ENCODE measurements around the gene DMTF1. TPM values are rescaled to one million over a fixed set of nuclear protein-coding genes. Genes with fewer than 3 reads are reported as not detected.

Gene DMTF1
- total and polyA plus RNA-seq, 2 donors (not counting 1 experiment from before 2014, with no cell fraction given), result 139 to 235 TPM

- Mint-ChIP-seq H3K4me3 (no peak overlapping the region), H3K27ac (no peak overlapping the region), H3K27me3 (no peaks in the 10 kb centered on the region), H3K9me3 (ENCODE audit: insufficient read depth) (no peaks in the 10 kb centered on the region), H3K4me1 (peaks cover 17% of the 10 kb centered on the region)
- Histone ChIP-seq H3K9ac (ENCODE audit: low read length) (no peak overlapping the region), H3K4me2 (replicated peaks; ENCODE audit: low read depth, low read length, poor library complexity, severe bottlenecking) (no peak overlapping the region), H3K79me2 (ENCODE audit: control insufficient read depth, insufficient read depth, low read length) (no peaks in the 10 kb centered on the region), H2AFZ (ENCODE audit: insufficient read depth, low read depth, low read length, poor library complexity, severe bottlenecking) (no peak overlapping the region), H3K4me3 (ENCODE audit: control extremely low read depth in 1 of 5, extremely low read depth in 1 of 5, insufficient read depth in 1 of 5, low read depth in 2 of 5, low read length in 4 of 5) (no peak overlapping the region), H3K36me3 (replicated peaks in 1 of 2; ENCODE audit: control extremely low read depth in 1 of 2, control insufficient read depth in 1 of 2, extremely low read depth in 1 of 2, insufficient read depth in 2 of 2, low read length in 1 of 2) (no peaks in the 10 kb centered on the region), H4K20me1 (ENCODE audit: control insufficient read depth, insufficient read depth, low read length, poor library complexity, severe bottlenecking) (no peaks in the 10 kb centered on the region), H3K4me1 (ENCODE audit: control insufficient read depth in 2 of 2, insufficient read depth in 2 of 2, low read length in 2 of 2) (peaks cover 8 to 14% of the 10 kb centered on the region in 2 donors), H3K27ac (ENCODE audit: low read length in 2 of 2) (no peak overlapping the region), H3K9me3 (ENCODE audit: control extremely low read depth in 1 of 3, control insufficient read depth in 2 of 3, insufficient read depth in 1 of 3, low read length in 2 of 3) (peaks cover 0 to 8% (median 0%) of the 10 kb centered on the region in 3 donors), H3K27me3 (replicated peaks in 1 of 4; ENCODE audit: control extremely low read depth in 1 of 4, control insufficient read depth in 3 of 4, insufficient read depth in 4 of 4, low read length in 3 of 4) (peaks cover 0 to 4% (median 0%) of the 10 kb centered on the region in 4 experiments)
- 78% methylated on average over 1 of the region's 1 CpG for WGBS (ENCODE audit: insufficient coverage)
- no peak for ATAC-seq (ENCODE audit: low read depth)
- no peak for DNase-seq
- ChIA-PET POLR2A (no interaction called here), CTCF (no interaction called here)
- intact Hi-C loops (cut with micrococcal nuclease), result no loop called here
- TF ChIP-seq EZH2 (IDR thresholded peaks at IDR 0.05; ENCODE audit: borderline replicate concordance, insufficient read depth, low read depth, low read length, poor library complexity, severe bottlenecking), result no peak
Measured at GRCh38 chr7:87225696-87226095, 73.4 kb downstream of the DMTF1 start.

DNA sequence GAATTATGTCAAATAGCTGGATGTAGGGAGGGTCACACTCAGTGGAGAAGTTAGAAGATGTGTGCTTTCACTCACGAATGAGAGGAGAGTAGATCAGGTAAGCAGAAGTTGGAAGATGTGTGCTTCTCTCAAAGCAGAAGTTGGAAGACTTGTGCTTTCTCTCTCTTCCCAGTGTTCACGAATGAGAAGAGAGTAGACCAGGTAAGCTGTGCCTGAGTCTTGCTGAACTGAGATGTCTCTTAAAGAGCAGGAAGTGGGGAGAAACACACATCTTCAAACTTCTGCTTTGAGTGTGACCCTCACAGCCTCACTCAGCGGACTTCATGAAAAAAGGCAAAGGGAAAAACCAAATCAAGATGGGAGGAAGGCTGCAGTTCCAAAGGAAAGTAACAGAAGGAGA lies 74.2 kb downstream of the DMTF1 start:
- no peaks in the 10 kb centered on the region for H3K27me3 Mint-ChIP-seq
- no peak overlapping the region for H3K27ac ChIP-seq (ENCODE audit: low read length in 2 of 2)
- peaks cover 3 to 9% of the 10 kb centered on the region in 2 donors for H3K4me1 ChIP-seq (ENCODE audit: control insufficient read depth in 2 of 2, insufficient read depth in 2 of 2, low read length in 2 of 2)
- ChIA-PET CTCF (no interaction called here), POLR2A (no interaction called here)
- no CpG with 5 or more reads among the region's 3 CpGs for WGBS (ENCODE audit: insufficient coverage)
- no peak for ATAC-seq (ENCODE audit: low read depth)
- no peak overlapping the region for H3K4me3 ChIP-seq (ENCODE audit: control extremely low read depth in 1 of 5, extremely low read depth in 1 of 5, insufficient read depth in 1 of 5, low read depth in 2 of 5, low read length in 4 of 5)
- H3K4me2 ChIP-seq (replicated peaks; ENCODE audit: low read depth, low read length, poor library complexity, severe bottlenecking), result no peak overlapping the region
- peak overlapping the region; percentile 20 for H2AFZ ChIP-seq (ENCODE audit: insufficient read depth, low read depth, low read length, poor library complexity, severe bottlenecking)
- no peak overlapping the region for H3K9ac ChIP-seq (ENCODE audit: low read length)
- peaks cover 12% of the 10 kb centered on the region for H3K4me1 Mint-ChIP-seq
- no peaks in the 10 kb centered on the region for H3K9me3 Mint-ChIP-seq (ENCODE audit: insufficient read depth)
- no peak for DNase-seq
- H3K36me3 ChIP-seq (replicated peaks in 1 of 2; ENCODE audit: control extremely low read depth in 1 of 2, control insufficient read depth in 1 of 2, extremely low read depth in 1 of 2, insufficient read depth in 2 of 2, low read length in 1 of 2), result no peaks in the 10 kb centered on the region
- H3K27me3 ChIP-seq (replicated peaks in 1 of 4; ENCODE audit: control extremely low read depth in 1 of 4, control insufficient read depth in 3 of 4, insufficient read depth in 4 of 4, low read length in 3 of 4), result peaks cover 0 to 4% (median 0%) of the 10 kb centered on the region in 4 experiments
- H3K9me3 ChIP-seq (ENCODE audit: control extremely low read depth in 1 of 3, control insufficient read depth in 2 of 3, insufficient read depth in 1 of 3, low read length in 2 of 3), result peaks cover 0 to 15% (median 0%) of the 10 kb centered on the region in 3 donors
- H3K4me3 Mint-ChIP-seq, result no peak overlapping the region
- intact Hi-C loops (cut with micrococcal nuclease), result no loop called here
- H3K79me2 ChIP-seq (ENCODE audit: control insufficient read depth, insufficient read depth, low read length), result no peaks in the 10 kb centered on the region
- no peaks in the 10 kb centered on the region for H4K20me1 ChIP-seq (ENCODE audit: control insufficient read depth, insufficient read depth, low read length, poor library complexity, severe bottlenecking)
- peak overlapping the region; percentile 1 for H3K27ac Mint-ChIP-seq
- no peak for TF ChIP-seq EZH2 (IDR thresholded peaks at IDR 0.05; ENCODE audit: borderline replicate concordance, insufficient read depth, low read depth, low read length, poor library complexity, severe bottlenecking)
- TF ChIP-seq, protein P1, sequence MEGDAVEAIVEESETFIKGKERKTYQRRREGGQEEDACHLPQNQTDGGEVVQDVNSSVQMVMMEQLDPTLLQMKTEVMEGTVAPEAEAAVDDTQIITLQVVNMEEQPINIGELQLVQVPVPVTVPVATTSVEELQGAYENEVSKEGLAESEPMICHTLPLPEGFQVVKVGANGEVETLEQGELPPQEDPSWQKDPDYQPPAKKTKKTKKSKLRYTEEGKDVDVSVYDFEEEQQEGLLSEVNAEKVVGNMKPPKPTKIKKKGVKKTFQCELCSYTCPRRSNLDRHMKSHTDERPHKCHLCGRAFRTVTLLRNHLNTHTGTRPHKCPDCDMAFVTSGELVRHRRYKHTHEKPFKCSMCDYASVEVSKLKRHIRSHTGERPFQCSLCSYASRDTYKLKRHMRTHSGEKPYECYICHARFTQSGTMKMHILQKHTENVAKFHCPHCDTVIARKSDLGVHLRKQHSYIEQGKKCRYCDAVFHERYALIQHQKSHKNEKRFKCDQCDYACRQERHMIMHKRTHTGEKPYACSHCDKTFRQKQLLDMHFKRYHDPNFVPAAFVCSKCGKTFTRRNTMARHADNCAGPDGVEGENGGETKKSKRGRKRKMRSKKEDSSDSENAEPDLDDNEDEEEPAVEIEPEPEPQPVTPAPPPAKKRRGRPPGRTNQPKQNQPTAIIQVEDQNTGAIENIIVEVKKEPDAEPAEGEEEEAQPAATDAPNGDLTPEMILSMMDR (IDR thresholded peaks at IDR 0.05), result no peak
